Upper lobe of left lung (tissue), 4 donors: ENCODE data around the gene ZNF850.

Source experiments
- CTCF ChIP-seq, 6 experiments: fragments of 450-650 bp in 4 of 6; fragments of 200-600 bp in 2 of 6; sonication (generic) in 2 of 6; IDR thresholded peaks; one replicate each; pipeline ENCODE4 v1.5.1; 2016 to 2019; ENCODE audit warnings: antibody characterized with exemption in 6 of 6
- EP300 ChIP-seq, 4 donors: sonication (generic); formaldehyde crosslinking; IDR thresholded peaks; one replicate each; pipeline ENCODE4 v1.5.1; 2017; ENCODE audit warnings: antibody characterized with exemption in 4 of 4, control low read depth in 2 of 4
- POLR2A ChIP-seq, 4 donors: fragments of 450-650 bp; IDR thresholded peaks; one replicate each; pipeline ENCODE4 v1.5.1; 2016 to 2017; ENCODE audit warnings: antibody characterized with exemption in 4 of 4, mild to moderate bottlenecking in 2 of 4
- POLR2AphosphoS5 ChIP-seq, 2 donors: sonication (generic); formaldehyde crosslinking; IDR thresholded peaks; one replicate each; pipeline ENCODE4 v1.5.1; 2017; ENCODE audit warnings: antibody characterized with exemption in 2 of 2

GRCh38 chr19:36707134-36707533 lies 65.5 kb downstream of the ZNF850 start:
- TF ChIP-seq CTCF (IDR thresholded peaks at IDR 0.05) (no peak), POLR2A (IDR thresholded peaks at IDR 0.05) (no peak), POLR2AphosphoS5 (IDR thresholded peaks at IDR 0.05) (no peak), EP300 (IDR thresholded peaks at IDR 0.05) (no peak)
